Measurements from ENCODE around the gene CADPS.

The CADPS gene

DNA sequence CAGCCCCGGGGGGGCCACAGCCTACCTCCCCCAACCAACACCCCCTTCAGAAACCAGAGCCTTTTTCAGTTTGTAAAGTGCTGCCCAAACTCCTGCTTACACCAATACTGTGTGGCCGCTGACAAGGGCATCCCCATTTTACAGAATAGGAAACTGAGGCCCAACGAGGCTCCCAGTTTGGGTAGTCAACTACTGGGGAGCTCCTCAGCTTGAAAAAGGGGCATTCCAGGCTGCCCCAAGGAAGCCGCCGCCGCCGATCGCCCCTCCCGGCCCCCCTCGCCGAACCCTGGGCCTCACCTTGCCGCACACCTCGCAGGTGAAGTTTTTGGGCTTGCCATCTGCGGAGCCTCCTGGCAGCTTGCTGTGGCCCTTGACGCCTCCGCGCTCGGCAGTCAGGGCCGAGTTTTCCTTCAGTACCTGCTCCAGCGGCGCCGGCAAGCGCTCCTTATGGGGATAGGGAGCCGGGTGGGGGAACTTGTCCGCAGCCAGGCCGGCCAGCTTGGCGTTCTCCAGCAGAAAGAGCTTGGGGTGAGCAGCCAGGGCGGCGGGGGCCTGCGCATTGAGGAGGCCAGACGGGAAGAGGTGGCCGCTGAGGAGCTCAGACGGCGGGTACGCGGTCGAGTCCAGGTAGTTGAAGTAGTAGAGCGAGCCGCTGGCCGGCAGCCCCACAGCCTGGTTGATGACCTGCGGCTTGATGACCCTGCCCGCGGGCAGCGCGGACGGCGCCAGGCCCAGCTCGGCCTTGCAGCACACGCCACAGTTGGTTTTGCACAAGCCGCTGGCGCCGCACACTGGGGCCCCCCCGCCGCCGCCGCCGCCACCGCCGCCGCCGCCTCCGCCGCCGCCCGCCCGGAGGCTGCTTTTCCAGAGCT lies 503.3 kb downstream of the CADPS start:
- H3K4me3 ChIP-seq: no peak overlapping the region
- H3K36me3 ChIP-seq: no peaks in the 10 kb centered on the region
- H3K27ac ChIP-seq: no peak overlapping the region
- H3K4me1 ChIP-seq: no peaks in the 10 kb centered on the region
- TF ChIP-seq Cebpa-rat (IDR thresholded peaks at IDR 0.05): no peak
- H3K4me2 ChIP-seq: no peak overlapping the region
- H3K9ac ChIP-seq: no peak overlapping the region
- H3K9me3 ChIP-seq: peaks cover 79% of the 10 kb centered on the region
- peaks cover 16% of the 10 kb centered on the region for H3K27me3 ChIP-seq
- H4K20me1 ChIP-seq: no peaks in the 10 kb centered on the region

DNA sequence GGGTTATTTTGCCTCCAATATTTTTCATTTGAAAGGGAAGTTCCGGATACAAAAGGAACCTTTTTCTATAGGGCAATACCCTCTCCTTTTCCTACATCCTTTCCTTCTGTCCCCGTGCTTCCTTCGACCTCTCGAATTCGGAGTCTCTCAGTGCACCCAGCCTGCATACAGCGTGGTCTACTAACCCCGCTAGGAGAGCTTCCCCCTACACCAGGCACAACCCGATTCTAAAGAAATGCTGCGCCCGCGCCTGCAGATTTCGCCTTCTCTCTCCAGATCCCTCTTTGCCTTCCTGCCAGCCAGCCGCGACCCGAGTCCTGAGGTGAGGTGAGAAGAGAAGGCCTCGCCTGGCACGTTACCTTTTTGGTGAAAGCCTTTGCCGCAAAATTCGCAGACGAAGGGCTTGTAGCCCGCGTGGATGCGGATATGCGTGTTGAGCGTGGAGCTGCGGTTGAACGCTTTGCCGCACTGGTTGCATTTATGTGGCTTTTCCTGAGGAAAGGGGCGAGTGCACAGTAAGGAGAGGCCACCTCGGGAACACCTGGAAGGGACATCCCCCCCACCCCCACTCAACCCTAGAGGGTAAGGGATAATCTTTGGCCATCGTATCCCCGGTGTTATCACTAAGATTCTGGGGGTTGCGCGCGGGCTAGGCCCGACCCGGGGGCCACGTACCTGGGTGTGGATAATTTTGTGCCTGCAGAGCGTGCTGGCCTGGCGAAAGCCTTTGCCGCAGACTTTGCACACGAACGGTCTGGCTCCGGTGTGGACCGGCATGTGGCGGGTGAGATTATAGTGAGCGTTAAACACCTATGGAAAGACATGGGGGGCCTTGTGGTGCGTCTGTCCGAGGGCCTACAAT lies 504.1 kb downstream of the CADPS start:
- no peak overlapping the region for H3K4me3 ChIP-seq
- TF ChIP-seq Cebpa-rat (IDR thresholded peaks at IDR 0.05): no peak
- H3K4me1 ChIP-seq: no peaks in the 10 kb centered on the region
- no peak overlapping the region for H3K4me2 ChIP-seq
- H3K27me3 ChIP-seq: peaks cover 18% of the 10 kb centered on the region
- no peak overlapping the region for H3K27ac ChIP-seq
- H3K9me3 ChIP-seq: peaks cover 74% of the 10 kb centered on the region
- no peak overlapping the region for H3K9ac ChIP-seq
- H3K36me3 ChIP-seq: no peaks in the 10 kb centered on the region
- no peaks in the 10 kb centered on the region for H4K20me1 ChIP-seq

DNA sequence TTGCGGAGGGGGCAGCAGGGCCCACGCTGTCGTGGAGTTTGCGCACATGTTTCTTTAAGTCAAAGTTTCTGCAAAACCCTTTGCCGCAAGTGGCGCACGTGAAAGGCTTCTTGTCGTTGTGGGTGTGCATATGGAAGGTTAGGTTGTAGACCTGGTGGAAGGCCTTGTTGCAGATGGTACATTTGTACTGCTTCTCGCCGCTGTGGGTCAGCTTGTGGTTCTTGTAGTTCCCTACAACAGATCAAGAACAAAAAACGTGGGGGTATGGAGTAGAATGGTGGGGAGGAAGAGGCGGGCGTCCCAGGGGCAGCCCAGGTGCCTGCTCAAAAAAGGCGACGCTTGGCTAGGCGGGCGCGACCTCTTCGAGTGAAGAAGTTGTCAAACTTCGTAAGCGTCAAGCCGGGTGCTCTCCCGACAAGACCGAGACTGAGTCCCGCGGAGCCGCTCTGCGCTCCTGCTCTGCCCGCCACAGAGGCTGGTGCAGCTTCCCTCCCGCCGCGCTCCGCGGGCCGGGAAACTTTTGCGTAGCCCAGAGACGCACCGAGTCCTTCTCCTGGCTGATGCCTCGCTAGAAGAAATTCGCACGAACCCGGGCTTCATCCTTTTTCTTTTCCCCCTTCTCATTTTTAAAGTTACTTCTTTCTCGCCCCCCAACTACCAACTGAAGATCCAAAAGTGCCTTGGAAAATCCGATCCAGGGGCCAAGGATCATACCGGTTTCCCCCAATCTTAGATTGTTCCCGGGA lies 504.9 kb downstream of the CADPS start:
- peaks cover 74% of the 10 kb centered on the region for H3K9me3 ChIP-seq
- no peaks in the 10 kb centered on the region for H3K4me1 ChIP-seq
- H3K9ac ChIP-seq: no peak overlapping the region
- no peaks in the 10 kb centered on the region for H3K36me3 ChIP-seq
- no peaks in the 10 kb centered on the region for H4K20me1 ChIP-seq
- no peak overlapping the region for H3K27ac ChIP-seq
- H3K4me3 ChIP-seq: no peak overlapping the region
- H3K27me3 ChIP-seq: peaks cover 18% of the 10 kb centered on the region
- no peak for TF ChIP-seq Cebpa-rat (IDR thresholded peaks at IDR 0.05)
- no peak overlapping the region for H3K4me2 ChIP-seq

DNA sequence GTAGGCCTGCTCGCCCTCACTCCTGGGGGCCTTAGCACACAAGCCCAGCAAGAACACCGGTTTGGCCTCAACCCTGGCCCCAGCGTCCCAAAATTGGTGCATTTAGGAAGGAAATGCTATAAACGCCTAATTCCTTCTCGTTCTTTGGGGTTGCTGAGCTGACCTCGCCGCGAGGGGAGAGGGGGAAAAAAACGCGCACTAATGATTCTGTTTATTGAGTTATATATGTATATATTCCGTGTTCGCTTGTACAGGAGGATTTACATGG lies 505.8 kb downstream of the CADPS start:
- peaks cover 18% of the 10 kb centered on the region for H3K27me3 ChIP-seq
- no peak overlapping the region for H3K4me2 ChIP-seq
- H3K4me3 ChIP-seq: no peak overlapping the region

DNA sequence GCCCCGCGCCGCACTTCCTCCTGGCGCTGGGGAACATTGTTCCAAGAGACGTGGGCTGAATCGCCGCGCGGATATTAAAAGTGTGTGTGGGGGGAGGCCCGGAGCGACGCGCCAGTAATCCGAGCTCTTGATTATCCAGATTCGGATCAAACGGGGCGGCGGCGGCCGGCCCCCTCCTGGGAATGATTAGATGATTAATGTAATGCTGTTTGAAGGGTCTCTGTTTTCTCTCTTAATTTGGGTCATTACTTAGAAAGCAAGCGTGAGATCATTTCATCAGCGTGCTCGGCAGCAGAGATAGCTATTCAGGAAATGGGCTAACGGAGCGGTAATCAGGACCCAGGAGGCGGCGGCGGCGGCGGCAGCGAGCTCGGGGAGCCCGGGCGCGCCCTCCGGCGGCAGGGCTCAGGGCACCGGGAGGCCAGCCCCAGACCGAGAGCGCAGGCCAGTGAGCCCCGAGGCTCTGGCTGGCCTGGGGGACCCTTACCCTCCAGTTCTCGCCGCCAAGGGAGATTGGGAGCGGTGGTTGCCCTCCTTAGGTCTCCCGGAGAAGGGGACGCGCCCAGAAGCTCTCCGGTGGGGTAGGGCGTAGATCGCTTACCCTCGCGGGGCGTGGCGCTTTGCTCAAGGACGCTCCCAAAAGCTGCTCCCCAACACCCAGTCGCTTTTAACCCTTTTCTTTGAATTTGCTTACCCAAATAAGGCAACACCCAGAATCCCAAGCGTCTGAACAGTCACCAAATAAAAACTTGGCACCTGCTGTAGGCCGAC lies 506.3 kb downstream of the CADPS start:
- Histone ChIP-seq H4K20me1 (no peaks in the 10 kb centered on the region), H3K27ac (no peak overlapping the region), H3K9ac (no peak overlapping the region), H3K4me1 (no peaks in the 10 kb centered on the region), H3K4me3 (no peak overlapping the region), H3K4me2 (no peak overlapping the region), H3K27me3 (peaks cover 18% of the 10 kb centered on the region), H3K36me3 (no peaks in the 10 kb centered on the region), H3K9me3 (peaks cover 61% of the 10 kb centered on the region)
- TF ChIP-seq Cebpa-rat (IDR thresholded peaks at IDR 0.05): no peak

More for the DNA sequence above, 505.8 kb downstream of the CADPS start:
- H3K9me3 ChIP-seq: peaks cover 66% of the 10 kb centered on the region
- H3K27ac ChIP-seq: no peak overlapping the region
- H4K20me1 ChIP-seq: no peaks in the 10 kb centered on the region
- no peaks in the 10 kb centered on the region for H3K4me1 ChIP-seq
- H3K9ac ChIP-seq: no peak overlapping the region
- no peak for TF ChIP-seq Cebpa-rat (IDR thresholded peaks at IDR 0.05)
- no peaks in the 10 kb centered on the region for H3K36me3 ChIP-seq

DNA sequence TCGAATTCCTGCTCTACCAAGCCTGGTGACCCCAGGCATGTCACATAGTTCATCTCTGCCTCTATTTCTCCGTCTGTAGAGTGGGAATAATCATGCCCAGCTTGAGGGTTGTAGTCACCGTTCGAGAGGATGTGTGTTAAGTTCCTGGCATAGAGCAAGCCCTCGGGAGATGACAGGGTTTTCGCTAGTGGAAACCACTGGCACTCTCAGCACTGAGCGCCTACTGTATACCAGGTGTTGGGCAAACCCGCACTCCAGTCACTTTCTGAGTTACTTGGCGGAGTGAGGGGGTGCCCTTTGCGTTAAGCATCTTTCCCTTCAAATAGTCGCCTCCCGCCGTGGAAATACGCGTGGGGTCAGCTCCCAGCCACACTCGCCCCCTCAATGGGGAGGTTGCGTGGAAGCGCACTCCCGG lies 506.9 kb downstream of the CADPS start:
- Histone ChIP-seq H3K27me3 (peaks cover 18% of the 10 kb centered on the region), H3K27ac (no peak overlapping the region)
- TF ChIP-seq Cebpa-rat (IDR thresholded peaks at IDR 0.05): no peak

DNA sequence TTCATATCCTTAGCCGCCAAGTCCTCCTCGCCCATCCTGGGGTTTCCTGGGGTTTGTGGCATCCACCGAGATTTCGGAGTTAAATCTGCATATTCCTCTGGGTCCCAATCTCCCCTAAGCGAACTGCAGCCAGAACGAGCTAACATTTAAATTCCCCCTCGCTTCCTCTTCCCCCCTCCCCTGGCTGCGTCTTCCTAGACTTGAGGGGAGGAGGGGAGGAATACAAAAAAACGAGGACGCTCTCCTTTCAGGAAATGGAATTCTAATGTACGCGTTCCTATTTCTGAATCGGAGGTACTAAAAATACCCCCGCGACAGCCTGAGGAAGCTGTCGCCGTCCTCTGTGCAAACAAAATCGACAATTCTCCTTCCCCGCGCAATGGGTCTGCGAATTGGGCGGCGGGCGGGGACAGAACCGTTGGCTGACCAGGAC lies 507.4 kb downstream of the CADPS start:
- Histone ChIP-seq H3K9me3 (peaks cover 50% of the 10 kb centered on the region), H3K4me3 (no peak overlapping the region), H3K36me3 (no peaks in the 10 kb centered on the region), H3K4me1 (no peaks in the 10 kb centered on the region), H3K4me2 (no peak overlapping the region), H4K20me1 (no peaks in the 10 kb centered on the region), H3K27me3 (peaks cover 18% of the 10 kb centered on the region), H3K9ac (no peak overlapping the region), H3K27ac (no peak overlapping the region)
- TF ChIP-seq Cebpa-rat (IDR thresholded peaks at IDR 0.05): no peak

More for the DNA sequence above, 506.9 kb downstream of the CADPS start:
- H3K4me3 ChIP-seq: no peak overlapping the region
- H3K9ac ChIP-seq: no peak overlapping the region
- peaks cover 55% of the 10 kb centered on the region for H3K9me3 ChIP-seq
- H3K4me1 ChIP-seq: no peaks in the 10 kb centered on the region
- H4K20me1 ChIP-seq: no peaks in the 10 kb centered on the region
- H3K36me3 ChIP-seq: no peaks in the 10 kb centered on the region
- H3K4me2 ChIP-seq: no peak overlapping the region

DNA sequence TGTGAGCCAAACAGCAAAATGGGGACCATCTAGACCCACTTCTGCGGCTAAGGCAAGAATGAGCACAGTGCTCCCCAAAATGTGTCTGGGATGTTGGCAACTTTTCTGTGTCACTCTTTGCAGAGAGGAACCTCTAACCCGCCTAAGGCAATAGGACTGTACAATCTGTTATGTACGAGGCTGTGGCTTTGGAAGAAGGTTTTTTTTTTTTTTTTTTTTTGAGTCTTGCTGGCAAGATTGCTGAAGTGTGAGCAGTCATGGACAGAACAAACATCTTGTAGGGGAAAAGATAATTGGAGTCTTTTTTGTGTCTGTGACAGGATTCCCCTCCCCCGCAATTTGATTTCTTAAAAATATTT lies 509.1 kb downstream of the CADPS start:
- Histone ChIP-seq H3K27me3 (peaks cover 18% of the 10 kb centered on the region), H3K4me2 (no peak overlapping the region)

More for the DNA sequence above, 509.1 kb downstream of the CADPS start:
- Histone ChIP-seq H4K20me1 (no peaks in the 10 kb centered on the region), H3K36me3 (no peaks in the 10 kb centered on the region), H3K9ac (no peak overlapping the region), H3K27ac (no peak overlapping the region), H3K9me3 (peaks cover 33% of the 10 kb centered on the region), H3K4me3 (no peak overlapping the region), H3K4me1 (peaks cover 8% of the 10 kb centered on the region)
- TF ChIP-seq Cebpa-rat (IDR thresholded peaks at IDR 0.05): no peak
